PC-3 (cell line): ENCODE results near the gene CFAP54. TPM values are rescaled to one million over a fixed set of nuclear protein-coding genes. Genes with fewer than 3 reads are reported as not detected.
"Not testable (repeated sequence)": the region's sequence is repeated elsewhere in the genome, so short reads cannot be mapped to it uniquely, and the experiment has no call there.

ENCODE experiments used
- ATAC-seq: fragments of 200-7000 bp; cut with Tn5 transposase; 2 replicates; pipeline ENCODE4 v1.9.1; 2020; ENCODE audit warnings: mild to moderate bottlenecking, moderate library complexity
- BruUV-seq: library from RNA; stranded (reverse); fragments of 400-500 nt; replicated peaks from 2 replicates; lab custom pipeline; 2021; lab: Mats Ljungman, UMichigan
- CTCF ChIA-PET: fragments of 300-600 bp; sonication (Branson Sonifier 250); formaldehyde crosslinking; loops from one replicate; lab custom pipeline; 2022; ENCODE audit warnings: antibody characterized with exemption; lab: Charles Lee
- POLR2A ChIA-PET: fragments of 300-600 bp; sonication (Branson Sonifier 250); formaldehyde crosslinking; loops from one replicate; lab custom pipeline; 2022; ENCODE audit warnings: antibody characterized with exemption; ENCODE audit not compliant: unreplicated experiment; lab: Charles Lee
- DNase-seq: peaks from one replicate; pipeline ENCODE4 v3.0.0-alpha.2; 2015
- H2AFZ ChIP-seq: fragments of 300-600 bp; sonication (generic); 2 replicates; pipeline ENCODE4 v1.6.0; 2016; ENCODE audit warnings: antibody characterized with exemption, low read length
- H3F3A ChIP-seq: fragments of 300-600 bp; sonication (generic); one replicate; pipeline ENCODE4 v1.6.0; 2017; ENCODE audit warnings: antibody characterized with exemption, low read length, control low read depth, mild to moderate bottlenecking; ENCODE audit not compliant: unreplicated experiment
- H3K27ac ChIP-seq: fragments of 300-600 bp; sonication (generic); 2 replicates; pipeline ENCODE4 v1.5.1; 2016; ENCODE audit warnings: mild to moderate bottlenecking, low read length
- H3K27me3 ChIP-seq: fragments of 300-600 bp; sonication (generic); 2 replicates; pipeline ENCODE4 v1.6.1; 2016; ENCODE audit warnings: low read length, mixed read lengths
- H3K36me3 ChIP-seq: fragments of 300-600 bp; sonication (generic); 2 replicates; pipeline ENCODE4 v1.6.1; 2016; ENCODE audit warnings: low read depth, mixed run types, low read length, mixed read lengths
- H3K4me1 ChIP-seq: fragments of 300-600 bp; sonication (generic); 2 replicates; pipeline ENCODE4 v1.5.1; 2016; ENCODE audit warnings: low read length; ENCODE audit not compliant: insufficient read depth
- H3K4me2 ChIP-seq: fragments of 300-600 bp; sonication (generic); 2 replicates; pipeline ENCODE4 v1.6.0; 2016; ENCODE audit warnings: low read length
- H3K4me3 ChIP-seq: fragments of 300-600 bp; sonication (generic); 2 replicates; pipeline ENCODE4 v1.5.1; 2016; ENCODE audit warnings: mild to moderate bottlenecking, low read length, mixed read lengths
- H3K79me2 ChIP-seq: fragments of 300-600 bp; sonication (generic); 2 replicates; pipeline ENCODE4 v1.6.1; 2017; ENCODE audit warnings: low read length, mixed read lengths
- H3K9ac ChIP-seq: fragments of 300-600 bp; sonication (generic); 2 replicates; pipeline ENCODE4 v1.6.0; 2016; ENCODE audit warnings: mild to moderate bottlenecking, low read length
- H3K9me2 ChIP-seq: fragments of 300-600 bp; sonication (generic); replicated peaks from 2 replicates; pipeline ENCODE4 v1.6.1; 2016; ENCODE audit warnings: mixed run types, low read length, mixed read lengths
- H3K9me3 ChIP-seq: fragments of 300-600 bp; sonication (generic); 2 replicates; pipeline ENCODE4 v1.6.1; 2016; ENCODE audit warnings: low read length, mixed read lengths
- H4K20me1 ChIP-seq: fragments of 300-600 bp; sonication (generic); 2 replicates; pipeline ENCODE4 v1.6.1; 2016; ENCODE audit warnings: low read length, mixed read lengths
- EZH2 ChIP-seq: fragments of 300-600 bp; sonication (generic); IDR thresholded peaks from one replicate; pipeline ENCODE4 v1.6.1; 2017; ENCODE audit warnings: antibody characterized with exemption, mild to moderate bottlenecking, low read length; ENCODE audit not compliant: unreplicated experiment
- EZH2phosphoT487 ChIP-seq: fragments of 300-600 bp; sonication (generic); IDR thresholded peaks from 2 replicates; pipeline ENCODE4 v1.6.1; 2018; ENCODE audit warnings: mild to moderate bottlenecking, antibody characterized with exemption, low read length, borderline replicate concordance
- intact Hi-C: fragments of 100-400 bp; cut with micrococcal nuclease; formaldehyde crosslinking; loops from 2 replicates; pipeline ENCODE4 v1.9.0; 2023
- total RNA-seq: library from RNA; depleted of rRNA; stranded (reverse); fragments of >200 nt; gene quantifications from 2 replicates; pipeline ENCODE4 v1.2.3, GENCODE V29; 2014
- TF ChIP-seq, protein P1 (sequence below): fragments of 300-600 bp; sonication (generic); conservative IDR thresholded peaks from 2 replicates; pipeline ENCODE4 v1.5.1; 2017; ENCODE audit warnings: antibody characterized with exemption, low read depth, mild to moderate bottlenecking, low read length

Gene CFAP54
- total RNA-seq, 1 experiment from 2014 or later: 0.77 TPM

GRCh38 chr12:96670334-96670899 is 181.0 kb downstream of the CFAP54 start:
- Histone ChIP-seq H4K20me1 (no peaks in the 10 kb centered on the region), H3K27me3 (no peaks in the 10 kb centered on the region)

GRCh38 chr12:96675519-96675918 is 186.1 kb downstream of the CFAP54 start:
- H3K36me3 ChIP-seq, H3F3A ChIP-seq, H3K4me1 ChIP-seq, POLR2A ChIA-PET, H3K27ac ChIP-seq, H3K9me3 ChIP-seq, CTCF ChIA-PET, DNase-seq, H2AFZ ChIP-seq, H3K4me3 ChIP-seq, H4K20me1 ChIP-seq, H3K9me2 ChIP-seq, H3K9ac ChIP-seq, intact Hi-C loops, ATAC-seq, BruUV-seq, H3K79me2 ChIP-seq, H3K4me2 ChIP-seq, H3K27me3 ChIP-seq: not testable (repeated sequence)

More at GRCh38 chr12:96670334-96670899, 181.0 kb downstream of the CFAP54 start:
- ATAC-seq (no peak), DNase-seq (no peak)
- no peaks in the 10 kb centered on the region for H3K36me3 ChIP-seq
- no peak overlapping the region for H3K27ac ChIP-seq
- POLR2A ChIA-PET: no interaction called here
- CTCF ChIA-PET: no interaction called here
- H3K4me1 ChIP-seq: no peaks in the 10 kb centered on the region
- H3K4me3 ChIP-seq: no peak overlapping the region
- intact Hi-C loops: no loop called here
- no peaks in the 10 kb centered on the region for H3K9me3 ChIP-seq
- H3K9ac ChIP-seq: no peak overlapping the region
- H3K4me2 ChIP-seq: no peak overlapping the region
- TF ChIP-seq EZH2 (no peak), EZH2phosphoT487 (no peak)
- no peaks in the 10 kb centered on the region for H3K79me2 ChIP-seq
- no peaks in the 10 kb centered on the region for H3F3A ChIP-seq
- H2AFZ ChIP-seq: no peak overlapping the region
- H3K9me2 ChIP-seq: no peaks in the 10 kb centered on the region
- no TSS peak for BruUV-seq

DNA sequence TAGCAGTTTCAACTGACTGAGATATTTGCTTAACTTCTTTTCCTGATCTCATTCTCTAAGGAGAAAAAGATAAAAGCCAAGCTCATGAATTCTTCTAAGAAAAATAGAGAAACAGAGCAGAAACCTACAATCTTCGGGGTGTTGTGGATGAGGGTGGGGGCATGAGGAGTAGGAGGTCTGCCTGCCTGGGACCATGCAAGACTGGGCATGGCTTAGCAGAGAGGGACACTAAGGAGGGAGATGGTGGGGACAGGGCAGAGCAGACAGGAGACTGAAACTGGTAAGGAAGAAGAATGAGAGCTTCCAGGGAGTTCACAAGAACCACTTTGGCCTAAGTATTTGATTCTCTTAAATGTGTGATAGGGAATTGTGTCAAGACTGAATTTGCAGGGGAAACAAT is 188.0 kb downstream of the CFAP54 start:
- no peaks in the 10 kb centered on the region for H3K79me2 ChIP-seq
- H3K9ac ChIP-seq: no peak overlapping the region
- H3K9me3 ChIP-seq: no peaks in the 10 kb centered on the region
- no peak for ATAC-seq
- H3K4me2 ChIP-seq: no peak overlapping the region
- CTCF ChIA-PET: no interaction called here
- intact Hi-C loops: no loop called here
- no peaks in the 10 kb centered on the region for H3K4me1 ChIP-seq
- H3K9me2 ChIP-seq: no peaks in the 10 kb centered on the region
- POLR2A ChIA-PET: no interaction called here
- H3K36me3 ChIP-seq: no peaks in the 10 kb centered on the region
- H3K27me3 ChIP-seq: no peaks in the 10 kb centered on the region
- H3K4me3 ChIP-seq: no peak overlapping the region
- no TSS peak for BruUV-seq
- no peak overlapping the region for H2AFZ ChIP-seq
- no peaks in the 10 kb centered on the region for H3F3A ChIP-seq
- TF ChIP-seq, protein P1, sequence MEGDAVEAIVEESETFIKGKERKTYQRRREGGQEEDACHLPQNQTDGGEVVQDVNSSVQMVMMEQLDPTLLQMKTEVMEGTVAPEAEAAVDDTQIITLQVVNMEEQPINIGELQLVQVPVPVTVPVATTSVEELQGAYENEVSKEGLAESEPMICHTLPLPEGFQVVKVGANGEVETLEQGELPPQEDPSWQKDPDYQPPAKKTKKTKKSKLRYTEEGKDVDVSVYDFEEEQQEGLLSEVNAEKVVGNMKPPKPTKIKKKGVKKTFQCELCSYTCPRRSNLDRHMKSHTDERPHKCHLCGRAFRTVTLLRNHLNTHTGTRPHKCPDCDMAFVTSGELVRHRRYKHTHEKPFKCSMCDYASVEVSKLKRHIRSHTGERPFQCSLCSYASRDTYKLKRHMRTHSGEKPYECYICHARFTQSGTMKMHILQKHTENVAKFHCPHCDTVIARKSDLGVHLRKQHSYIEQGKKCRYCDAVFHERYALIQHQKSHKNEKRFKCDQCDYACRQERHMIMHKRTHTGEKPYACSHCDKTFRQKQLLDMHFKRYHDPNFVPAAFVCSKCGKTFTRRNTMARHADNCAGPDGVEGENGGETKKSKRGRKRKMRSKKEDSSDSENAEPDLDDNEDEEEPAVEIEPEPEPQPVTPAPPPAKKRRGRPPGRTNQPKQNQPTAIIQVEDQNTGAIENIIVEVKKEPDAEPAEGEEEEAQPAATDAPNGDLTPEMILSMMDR: no peak
- no peak for TF ChIP-seq EZH2phosphoT487
- H3K27ac ChIP-seq: no peak overlapping the region
- DNase-seq: no peak
- H4K20me1 ChIP-seq: no peaks in the 10 kb centered on the region

- Histone ChIP-seq H3K9me2 (no peaks in the 10 kb centered on the region), H3F3A (no peaks in the 10 kb centered on the region), H3K4me2 (no peak overlapping the region), H3K79me2 (no peaks in the 10 kb centered on the region), H3K4me1 (no peaks in the 10 kb centered on the region), H3K27ac (no peak overlapping the region), H3K36me3 (no peaks in the 10 kb centered on the region), H3K9ac (no peak overlapping the region), H3K4me3 (no peak overlapping the region), H2AFZ (no peak overlapping the region), H4K20me1 (no peaks in the 10 kb centered on the region), H3K27me3 (no peaks in the 10 kb centered on the region), H3K9me3 (no peaks in the 10 kb centered on the region)
- intact Hi-C loops: no loop called here
- BruUV-seq: no TSS peak
- ChIA-PET POLR2A (interaction anchor here (0.6 kb wide), 1 partner anchor 266 kb away, joined by 3 read pairs; no protein-coding TSS in a partner anchor), CTCF (no interaction called here)
- TF ChIP-seq, protein P1: no peak
- TF ChIP-seq EZH2 (no peak), EZH2phosphoT487 (no peak)
- DNase-seq (no peak), ATAC-seq (peak; percentile 33; the same call in 1 of the 2 replicates)
These were observed 198.3 kb downstream of the CFAP54 start for GRCh38 chr12:96687719-96688118.
